GM10248 (cell line): ENCODE data around the gene PDE11A.

ENCODE experiments used
- CTCF ChIA-PET: fragments of 300-600 bp; sonication (Branson Sonifier 250); formaldehyde crosslinking; extraction: SDS; loops from one replicate; lab custom pipeline; 2021; ENCODE audit warnings: antibody characterized with exemption; lab: Yijun Ruan, JAX
- POLR2A ChIA-PET: fragments of 350-650 bp; sonication (Branson Sonifier 250); formaldehyde crosslinking; extraction: SDS; loops from one replicate; lab custom pipeline; 2020; ENCODE audit warnings: antibody characterized with exemption; lab: Yijun Ruan, JAX
- DNase-seq: peaks from one replicate; pipeline ENCODE4 v3.0.0; 2012; ENCODE audit errors: extremely low spot score
- TF ChIP-seq, protein P1 (sequence below): IDR thresholded peaks from 2 replicates; pipeline ENCODE4 v1.5.1; 2012; ENCODE audit warnings: mild to moderate bottlenecking, low read depth; ENCODE audit errors: extremely low read depth, missing control alignments, control extremely low read depth

PDE11A gene

GRCh38 chr2:177578454-177578853, 494.1 kb downstream of the PDE11A start:
- no peak for DNase-seq
- POLR2A ChIA-PET: no interaction called here
- TF ChIP-seq, protein P1, sequence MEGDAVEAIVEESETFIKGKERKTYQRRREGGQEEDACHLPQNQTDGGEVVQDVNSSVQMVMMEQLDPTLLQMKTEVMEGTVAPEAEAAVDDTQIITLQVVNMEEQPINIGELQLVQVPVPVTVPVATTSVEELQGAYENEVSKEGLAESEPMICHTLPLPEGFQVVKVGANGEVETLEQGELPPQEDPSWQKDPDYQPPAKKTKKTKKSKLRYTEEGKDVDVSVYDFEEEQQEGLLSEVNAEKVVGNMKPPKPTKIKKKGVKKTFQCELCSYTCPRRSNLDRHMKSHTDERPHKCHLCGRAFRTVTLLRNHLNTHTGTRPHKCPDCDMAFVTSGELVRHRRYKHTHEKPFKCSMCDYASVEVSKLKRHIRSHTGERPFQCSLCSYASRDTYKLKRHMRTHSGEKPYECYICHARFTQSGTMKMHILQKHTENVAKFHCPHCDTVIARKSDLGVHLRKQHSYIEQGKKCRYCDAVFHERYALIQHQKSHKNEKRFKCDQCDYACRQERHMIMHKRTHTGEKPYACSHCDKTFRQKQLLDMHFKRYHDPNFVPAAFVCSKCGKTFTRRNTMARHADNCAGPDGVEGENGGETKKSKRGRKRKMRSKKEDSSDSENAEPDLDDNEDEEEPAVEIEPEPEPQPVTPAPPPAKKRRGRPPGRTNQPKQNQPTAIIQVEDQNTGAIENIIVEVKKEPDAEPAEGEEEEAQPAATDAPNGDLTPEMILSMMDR: no peak
- CTCF ChIA-PET: interaction anchor here (1.0 kb wide), 1 partner anchor 9 kb away, joined by 3 read pairs; no protein-coding TSS in a partner anchor

DNA sequence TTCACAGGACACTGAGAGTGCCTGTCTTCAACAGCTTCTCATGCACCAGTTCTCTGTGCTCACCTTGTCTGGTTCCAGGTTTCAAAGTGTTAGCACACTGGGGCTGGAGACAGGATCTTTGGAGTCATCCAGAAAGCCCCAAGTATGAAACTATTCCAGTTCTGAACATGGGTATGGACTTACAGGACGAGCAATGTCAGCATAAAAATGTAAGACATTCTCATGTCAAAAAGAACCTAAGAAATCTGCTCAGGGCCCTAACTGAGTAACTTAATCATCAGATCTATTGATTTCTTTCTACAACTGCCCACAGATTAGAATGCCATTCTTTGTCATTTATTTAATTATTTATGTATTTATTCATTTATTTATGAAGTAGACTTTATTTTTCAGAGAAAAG, 495.5 kb downstream of the PDE11A start:
- no peak for DNase-seq
- ChIA-PET POLR2A (no interaction called here), CTCF (no interaction called here)
- TF ChIP-seq, protein P1: no peak

DNA sequence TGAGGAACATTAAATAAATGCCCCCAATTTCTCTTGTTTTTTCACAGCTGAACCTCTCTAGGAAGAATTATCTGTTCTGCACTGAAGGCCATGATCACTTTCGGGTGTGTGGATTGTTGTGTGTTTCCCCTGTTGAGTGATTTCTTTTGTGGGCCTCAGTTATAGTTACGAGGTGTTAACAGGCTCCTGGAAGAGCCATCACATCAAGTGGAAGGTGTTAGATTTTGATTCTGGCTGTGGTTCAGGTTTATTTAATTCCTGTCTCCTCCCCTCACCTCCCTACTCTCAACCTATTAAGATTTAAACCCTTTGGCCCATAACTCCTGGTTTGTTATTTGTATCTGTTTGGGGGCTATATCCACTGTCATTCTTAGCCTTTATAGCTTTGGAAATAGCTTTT, 497.2 kb downstream of the PDE11A start:
- DNase-seq: no peak
- TF ChIP-seq, protein P1: no peak
- CTCF ChIA-PET: interaction anchor here (1.2 to 2.3 kb wide), 2 partner anchors 9 to 10 kb away, joined by 3 to 8 read pairs; no protein-coding TSS in a partner anchor
- POLR2A ChIA-PET: no interaction called here

- CTCF ChIA-PET: interaction anchor here (1.5 to 2.3 kb wide), 2 partner anchors 10 to 14 kb away, joined by 5 to 8 read pairs; no protein-coding TSS in a partner anchor
These were observed 498.2 kb downstream of the PDE11A start for GRCh38 chr2:177574356-177574755.

More at GRCh38 chr2:177574356-177574755, 498.2 kb downstream of the PDE11A start:
- no peak for DNase-seq
- TF ChIP-seq, protein P1: no peak
- POLR2A ChIA-PET: no interaction called here
